HT1080 (cell line): Measurements from ENCODE around the gene ZNF621. TPM values are rescaled to one million over a fixed set of nuclear protein-coding genes. Genes with fewer than 3 reads are reported as not detected.

Source experiments
- small RNA-seq: library from RNA; depleted of rRNA; stranded (forward); fragments of <200 nt; gene quantifications from one replicate; pipeline ENCODE3, GENCODE V24; 2014
- total RNA-seq: library from RNA; depleted of rRNA; stranded (reverse); fragments of >200 nt; shearing (Covaris generic); gene quantifications from 2 replicates; pipeline ENCODE4 v1.2.3, GENCODE V29; 2014; rRNA removed

Gene ZNF621
- total RNA-seq, 1 experiment from 2014 or later = 9.2 TPM

Small RNA genes lying within 50 kb of the gene (small RNA-seq; reads per million reads assigned to genes)
- 4.1 reads per million, percentile 88 among the genes with 10 or more reads in this experiment for gene RNU5B-2P

Other genes with a start within 250 kb of the ZNF621 start
- 17.4 and 25.7 TPM in 2 replicates for gene EIF1B, start 215.3 kb upstream of the ZNF621 start, total RNA-seq
- gene ENTPD3, start 137.8 kb upstream of the ZNF621 start, total RNA-seq = not detected in 2 replicates
- 916 and 971 TPM in 2 replicates for gene RPL14, start 67.6 kb upstream of the ZNF621 start, total RNA-seq
- gene ZNF619, start 47.8 kb upstream of the ZNF621 start, total RNA-seq = 6.3 and 9.0 TPM in 2 replicates
- gene ZNF620, start 18.9 kb upstream of the ZNF621 start, total RNA-seq = 2.6 and 4.4 TPM in 2 replicates